ENCODE measurements around the gene TSFM.

DNA sequence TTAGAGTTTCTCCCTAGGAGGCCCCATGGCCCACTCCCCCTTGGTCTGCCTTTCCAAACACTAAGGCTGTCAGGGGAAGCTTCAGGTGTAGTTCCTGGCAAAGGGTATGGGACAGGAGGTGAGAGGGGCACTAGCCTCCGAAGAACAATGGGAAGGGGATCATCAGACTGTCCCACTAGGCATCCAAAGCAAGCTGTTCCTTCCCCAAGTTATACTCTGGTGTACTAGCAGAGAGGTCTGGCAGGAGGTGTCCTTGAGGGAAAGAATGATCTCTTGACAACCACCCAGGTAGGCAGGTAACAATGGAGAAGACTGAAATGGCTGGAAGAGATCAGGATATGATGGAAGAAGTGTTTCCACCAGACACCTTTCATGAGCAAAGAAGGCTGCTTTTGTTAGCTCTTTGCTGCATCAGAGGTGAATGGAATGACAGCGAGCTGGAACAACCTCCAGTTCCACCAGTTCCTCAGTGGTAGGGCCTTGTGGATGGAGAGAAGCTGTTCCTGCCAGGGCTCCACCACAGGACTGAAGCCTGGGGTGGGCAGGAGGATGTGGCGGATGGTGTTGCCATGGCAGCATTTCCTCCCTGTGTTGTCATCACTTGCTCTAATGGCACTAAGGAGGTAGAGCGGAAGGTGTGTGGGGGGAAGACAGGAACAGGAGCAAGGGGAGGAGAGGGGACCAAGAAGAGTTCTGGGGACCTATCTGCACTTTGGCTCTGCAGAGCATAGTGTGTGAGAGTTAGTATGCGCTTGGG lies 41.8 kb upstream of the TSFM start:
- TF ChIP-seq, protein P1, sequence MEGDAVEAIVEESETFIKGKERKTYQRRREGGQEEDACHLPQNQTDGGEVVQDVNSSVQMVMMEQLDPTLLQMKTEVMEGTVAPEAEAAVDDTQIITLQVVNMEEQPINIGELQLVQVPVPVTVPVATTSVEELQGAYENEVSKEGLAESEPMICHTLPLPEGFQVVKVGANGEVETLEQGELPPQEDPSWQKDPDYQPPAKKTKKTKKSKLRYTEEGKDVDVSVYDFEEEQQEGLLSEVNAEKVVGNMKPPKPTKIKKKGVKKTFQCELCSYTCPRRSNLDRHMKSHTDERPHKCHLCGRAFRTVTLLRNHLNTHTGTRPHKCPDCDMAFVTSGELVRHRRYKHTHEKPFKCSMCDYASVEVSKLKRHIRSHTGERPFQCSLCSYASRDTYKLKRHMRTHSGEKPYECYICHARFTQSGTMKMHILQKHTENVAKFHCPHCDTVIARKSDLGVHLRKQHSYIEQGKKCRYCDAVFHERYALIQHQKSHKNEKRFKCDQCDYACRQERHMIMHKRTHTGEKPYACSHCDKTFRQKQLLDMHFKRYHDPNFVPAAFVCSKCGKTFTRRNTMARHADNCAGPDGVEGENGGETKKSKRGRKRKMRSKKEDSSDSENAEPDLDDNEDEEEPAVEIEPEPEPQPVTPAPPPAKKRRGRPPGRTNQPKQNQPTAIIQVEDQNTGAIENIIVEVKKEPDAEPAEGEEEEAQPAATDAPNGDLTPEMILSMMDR (conservative IDR thresholded peaks at IDR 0.05; ENCODE audit: low read length): no peak
- TF ChIP-seq EZH2phosphoT487 (IDR thresholded peaks at IDR 0.05; ENCODE audit: borderline replicate concordance, low read depth, low read length): no peak

Measured in OCI-LY7 (cell line).